Prostate gland (tissue), 2 donors: ENCODE results near the gene SH3BP1. TPM values are rescaled to one million over a fixed set of nuclear protein-coding genes. Genes with fewer than 3 reads are reported as not detected.

Experiments
- DNase-seq: peaks from one replicate; pipeline ENCODE4 v3.0.0-alpha.2; 2019; ENCODE audit warnings: low spot score
- H3K27ac ChIP-seq, 2 donors: fragments of 200-600 bp; sonication (generic); 2 replicates each; pipeline ENCODE4 v1.5.1; 2017 to 2019
- H3K27me3 ChIP-seq: fragments of 200-600 bp; sonication (generic); replicated peaks from 2 replicates; pipeline ENCODE4 v1.5.1; 2019; ENCODE audit not compliant: insufficient read depth
- H3K36me3 ChIP-seq, 2 donors: fragments of 200-600 bp; sonication (generic); 1 replicate in 1 of 2; 2 replicates in 1 of 2; pipeline versions ENCODE4 v1.5.1 to v1.8.1; 2017 to 2019
- H3K4me1 ChIP-seq: fragments of 200-600 bp; sonication (generic); replicated peaks from 2 replicates; pipeline ENCODE4 v1.5.1; 2019
- H3K4me3 ChIP-seq, 2 donors: fragments of 200-600 bp; sonication (generic); 2 replicates each; pipeline ENCODE4 v1.5.1; 2017 to 2019
- H3K9me3 ChIP-seq: fragments of 200-600 bp; sonication (generic); 2 replicates; pipeline ENCODE4 v1.5.1; 2017
- POLR2A ChIP-seq: fragments of 450-650 bp; IDR thresholded peaks from one replicate; pipeline ENCODE4 v1.6.1; 2016; ENCODE audit warnings: antibody characterized with exemption, mild to moderate bottlenecking
- POLR2AphosphoS5 ChIP-seq: sonication (generic); formaldehyde crosslinking; IDR thresholded peaks from one replicate; pipeline ENCODE4 v1.6.1; 2017; ENCODE audit warnings: antibody characterized with exemption
- WGBS: methylation state at CpG from one replicate; pipeline ENCODE4 v1.1.5; 2018; 5-methylcytosine and 5-hydroxymethylcytosine counted together
- intact Hi-C: fragments of 100-400 bp; cut with DNase I; formaldehyde crosslinking; loops from one replicate; pipeline ENCODE4 v1.14.2; 2022
- small RNA-seq, 2 donors: library from RNA; depleted of rRNA; stranded (forward); fragments of <200 nt; gene quantifications; one replicate each; pipeline ENCODE3, GENCODE V24; 2016
- total RNA-seq, 2 donors: library from RNA; depleted of rRNA; stranded (reverse); fragments of >200 nt; gene quantifications; one replicate each; pipeline ENCODE4 v1.1.0, GENCODE V29; 2016
- TF ChIP-seq, protein P1 (sequence below), 4 experiments: fragments of 200-600 bp in 2 of 4; fragments of 450-650 bp in 2 of 4; sonication (generic) in 2 of 4; IDR thresholded peaks; 1 replicate in 3 of 4; 2 replicates in 1 of 4; pipeline ENCODE4 v1.5.1; 2016 to 2019; ENCODE audit warnings: antibody characterized with exemption in 4 of 4, mild to moderate bottlenecking in 2 of 4, moderate library complexity in 2 of 4

SH3BP1 gene
- total RNA-seq, 2 donors from 2014 or later, result 10.9 to 12.0 TPM

GRCh38 chr22:37701141-37701786, 61.8 kb downstream of the SH3BP1 start:
- DNase-seq, result no peak
- TF ChIP-seq POLR2A (no peak), POLR2AphosphoS5 (no peak)
- TF ChIP-seq, protein P1, sequence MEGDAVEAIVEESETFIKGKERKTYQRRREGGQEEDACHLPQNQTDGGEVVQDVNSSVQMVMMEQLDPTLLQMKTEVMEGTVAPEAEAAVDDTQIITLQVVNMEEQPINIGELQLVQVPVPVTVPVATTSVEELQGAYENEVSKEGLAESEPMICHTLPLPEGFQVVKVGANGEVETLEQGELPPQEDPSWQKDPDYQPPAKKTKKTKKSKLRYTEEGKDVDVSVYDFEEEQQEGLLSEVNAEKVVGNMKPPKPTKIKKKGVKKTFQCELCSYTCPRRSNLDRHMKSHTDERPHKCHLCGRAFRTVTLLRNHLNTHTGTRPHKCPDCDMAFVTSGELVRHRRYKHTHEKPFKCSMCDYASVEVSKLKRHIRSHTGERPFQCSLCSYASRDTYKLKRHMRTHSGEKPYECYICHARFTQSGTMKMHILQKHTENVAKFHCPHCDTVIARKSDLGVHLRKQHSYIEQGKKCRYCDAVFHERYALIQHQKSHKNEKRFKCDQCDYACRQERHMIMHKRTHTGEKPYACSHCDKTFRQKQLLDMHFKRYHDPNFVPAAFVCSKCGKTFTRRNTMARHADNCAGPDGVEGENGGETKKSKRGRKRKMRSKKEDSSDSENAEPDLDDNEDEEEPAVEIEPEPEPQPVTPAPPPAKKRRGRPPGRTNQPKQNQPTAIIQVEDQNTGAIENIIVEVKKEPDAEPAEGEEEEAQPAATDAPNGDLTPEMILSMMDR (IDR thresholded peaks at IDR 0.05), result no peak

GRCh38 chr22:37703906-37704305, 64.4 kb downstream of the SH3BP1 start:
- no peaks in the 10 kb centered on the region for H3K27me3 ChIP-seq
- 81% methylated on average over 7 of the region's 7 CpGs for WGBS

More at GRCh38 chr22:37701141-37701786, 61.8 kb downstream of the SH3BP1 start:
- Histone ChIP-seq H3K9me3 (no peaks in the 10 kb centered on the region), H3K4me1 (no peaks in the 10 kb centered on the region), H3K4me3 (no peak overlapping the region), H3K27ac (no peak overlapping the region), H3K36me3 (no peaks in the 10 kb centered on the region), H3K27me3 (no peaks in the 10 kb centered on the region)
- intact Hi-C loops, result no loop called here
- WGBS, result 78% methylated on average over 8 of the region's 8 CpGs

DNA sequence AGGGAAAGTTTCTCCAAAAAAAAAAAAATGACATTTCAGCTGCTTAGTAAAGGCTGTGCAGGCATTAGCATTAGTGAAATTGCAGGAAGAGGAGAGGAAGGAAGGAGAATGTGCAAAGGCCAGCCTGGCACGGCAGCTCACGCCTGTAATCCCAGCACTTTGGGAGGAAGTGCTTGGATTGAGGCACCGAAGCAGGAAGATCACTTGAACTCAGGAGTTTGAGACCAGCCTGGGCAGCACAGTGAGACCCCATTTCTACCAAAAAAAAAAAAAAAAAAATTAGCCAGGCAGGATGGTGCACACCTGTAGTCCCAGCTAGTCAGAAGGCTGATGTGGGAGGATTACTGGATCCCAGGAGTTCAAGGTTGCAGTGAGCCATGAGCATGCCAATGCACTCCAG, 65.2 kb downstream of the SH3BP1 start:
- TF ChIP-seq, protein P1 (IDR thresholded peaks at IDR 0.05), result no peak
- Histone ChIP-seq H3K27ac (no peak overlapping the region), H3K4me3 (no peak overlapping the region), H3K27me3 (no peaks in the 10 kb centered on the region), H3K36me3 (no peaks in the 10 kb centered on the region), H3K9me3 (no peaks in the 10 kb centered on the region), H3K4me1 (no peaks in the 10 kb centered on the region)
- intact Hi-C loops, result no loop called here
- WGBS, result 84% methylated on average over 3 of the region's 3 CpGs
- DNase-seq, result no peak

More at GRCh38 chr22:37703906-37704305, 64.4 kb downstream of the SH3BP1 start:
- no peak overlapping the region for H3K4me3 ChIP-seq
- H3K27ac ChIP-seq, result no peak overlapping the region
- no peaks in the 10 kb centered on the region for H3K4me1 ChIP-seq
- no peaks in the 10 kb centered on the region for H3K9me3 ChIP-seq
- TF ChIP-seq, protein P1 (IDR thresholded peaks at IDR 0.05), result no peak
- TF ChIP-seq POLR2A (no peak), POLR2AphosphoS5 (no peak)
- H3K36me3 ChIP-seq, result no peaks in the 10 kb centered on the region
- intact Hi-C loops, result no loop called here
- no peak for DNase-seq

GRCh38 chr22:37705205-37705604, 65.7 kb downstream of the SH3BP1 start:
- intact Hi-C loops, result no loop called here
- 91% methylated on average over 3 of the region's 3 CpGs for WGBS
- no peak overlapping the region for H3K4me3 ChIP-seq
- no peaks in the 10 kb centered on the region for H3K36me3 ChIP-seq
- H3K27me3 ChIP-seq, result no peaks in the 10 kb centered on the region
- no peaks in the 10 kb centered on the region for H3K4me1 ChIP-seq
- TF ChIP-seq, protein P1 (IDR thresholded peaks at IDR 0.05), result no peak
- TF ChIP-seq POLR2AphosphoS5 (no peak), POLR2A (no peak)
- H3K9me3 ChIP-seq, result no peaks in the 10 kb centered on the region
- no peak overlapping the region for H3K27ac ChIP-seq
- no peak for DNase-seq

Small RNA genes within 50 kb of the gene (small RNA-seq; reads per million reads assigned to genes)
- gene RN7SL385P, result 0 reads per million in 2 donors

Other genes with a start within 250 kb of the SH3BP1 start
- gene ELFN2, start 212.2 kb upstream of the SH3BP1 start, total RNA-seq, result 1 to 10 TPM; 2.8 to 4.3 TPM
- 1 to 10 TPM; 4.4 to 7.3 TPM for gene MFNG, start 153.3 kb upstream of the SH3BP1 start, total RNA-seq
- gene CARD10, start 120.3 kb upstream of the SH3BP1 start, total RNA-seq, result 10 to 100 TPM; 14.2 to 70.7 TPM
- 10 to 100 TPM; 28.6 to 97.0 TPM for gene CDC42EP1, start 79.2 kb upstream of the SH3BP1 start, total RNA-seq
- gene LGALS2, start 59.6 kb upstream of the SH3BP1 start, total RNA-seq, result not detected
- gene GGA1, start 30.8 kb upstream of the SH3BP1 start, total RNA-seq, result 100 to 1,000 TPM in 1 of 2 donors, 10 to 100 TPM in 1; 43.9 to 146 TPM
- 10 to 100 TPM; 12.9 to 87.8 TPM for gene PDXP, start 19.1 kb downstream of the SH3BP1 start, total RNA-seq
- gene LGALS1, start 36.0 kb downstream of the SH3BP1 start, total RNA-seq, result 1,000 to 10,000 TPM in 1 of 2 donors, 100 to 1,000 TPM in 1; 365 to 1,063 TPM
- 10 to 100 TPM; 39.6 to 49.0 TPM for gene NOL12, start 46.7 kb downstream of the SH3BP1 start, total RNA-seq
- 100 to 1,000 TPM; 114 to 115 TPM for gene TRIOBP, start 57.4 kb downstream of the SH3BP1 start, total RNA-seq
- 10 to 100 TPM; 37.8 to 92.7 TPM for gene GCAT, start 168.3 kb downstream of the SH3BP1 start, total RNA-seq
- gene GALR3, start 183.7 kb downstream of the SH3BP1 start, total RNA-seq, result under 1 TPM in 1 of 2 donors, not detected in 1; 0.85 TPM
- gene ANKRD54, start 204.7 kb downstream of the SH3BP1 start, total RNA-seq, result 10 to 100 TPM; 72.4 to 94.5 TPM
- gene EIF3L, start 209.8 kb downstream of the SH3BP1 start, total RNA-seq, result 100 to 1,000 TPM; 385 to 501 TPM